ENCODE data around the gene CS. TPM values are rescaled to one million over a fixed set of nuclear protein-coding genes. Genes with fewer than 3 reads are reported as not detected.
A peak's percentile ranks its signal among the peaks of the same experiment; 100 is the strongest.

CS gene
- total and polyA plus RNA-seq, 3 donors from 2014 or later, result 63.8 to 70.2 (median 67.8) TPM

- Histone ChIP-seq H3K9me3 (no peaks in the 10 kb centered on the region), H3K36me3 (ENCODE audit: low read depth, missing control alignments) (no peaks in the 10 kb centered on the region), H3K27ac (peak overlapping the region in 1 of 2 donors; percentile 92), H3K4me1 (peaks cover 14% of the 10 kb centered on the region), H3K27me3 (no peaks in the 10 kb centered on the region), H3K4me3 (peak overlapping the region; percentile 87 to 93)
- TF ChIP-seq CTCF (IDR thresholded peaks at IDR 0.05) (no peak), POLR2A (IDR thresholded peaks at IDR 0.05) (no peak)
- no peak for DNase-seq
- 34 to 35% methylated on average over 8 of the region's 8 CpGs for WGBS, 2 donors
- intact Hi-C loops (cut with DNase I; ENCODE audit: low total_unique reads), result no loop called here
Measured at GRCh38 chr12:56257071-56257470, 43.1 kb downstream of the CS start.

GRCh38 chr12:56256326-56256960 is 43.7 kb downstream of the CS start:
- 41 to 44% methylated on average over 4 of the region's 4 CpGs for WGBS, 2 donors
- no peak for DNase-seq
- H3K4me3 ChIP-seq, result no peak overlapping the region
- H3K27me3 ChIP-seq, result no peaks in the 10 kb centered on the region
- no peak overlapping the region for H3K27ac ChIP-seq
- no peaks in the 10 kb centered on the region for H3K36me3 ChIP-seq (ENCODE audit: low read depth, missing control alignments)
- H3K9me3 ChIP-seq, result no peaks in the 10 kb centered on the region
- TF ChIP-seq POLR2A (IDR thresholded peaks at IDR 0.05) (no peak), CTCF (IDR thresholded peaks at IDR 0.05) (no peak)
- intact Hi-C loops (cut with DNase I; ENCODE audit: low total_unique reads), result no loop called here
- H3K4me1 ChIP-seq, result peaks cover 14% of the 10 kb centered on the region

GRCh38 chr12:56255671-56256070 is 44.5 kb downstream of the CS start:
- H3K36me3 ChIP-seq (ENCODE audit: low read depth, missing control alignments), result no peaks in the 10 kb centered on the region
- H3K4me1 ChIP-seq, result peaks cover 14% of the 10 kb centered on the region
- 77 to 85% methylated on average over 7 of the region's 7 CpGs for WGBS, 2 donors
- no peaks in the 10 kb centered on the region for H3K9me3 ChIP-seq
- H3K4me3 ChIP-seq, result no peak overlapping the region
- H3K27ac ChIP-seq, result no peak overlapping the region
- TF ChIP-seq POLR2A (IDR thresholded peaks at IDR 0.05), result no peak
- TF ChIP-seq CTCF (IDR thresholded peaks at IDR 0.05), result no peak
- intact Hi-C loops (cut with DNase I; ENCODE audit: low total_unique reads), result no loop called here
- no peaks in the 10 kb centered on the region for H3K27me3 ChIP-seq
- no peak for DNase-seq

GRCh38 chr12:56253091-56253490 is 47.0 kb downstream of the CS start:
- Histone ChIP-seq H3K27ac (no peak overlapping the region), H3K36me3 (ENCODE audit: low read depth, missing control alignments) (no peaks in the 10 kb centered on the region)
- 96 to 100% methylated on average over 5 to 11 of the region's 11 CpGs for WGBS, 2 donors

More at GRCh38 chr12:56253091-56253490, 47.0 kb downstream of the CS start:
- H3K27me3 ChIP-seq, result no peaks in the 10 kb centered on the region
- H3K4me3 ChIP-seq, result no peak overlapping the region
- no peak for TF ChIP-seq POLR2A (IDR thresholded peaks at IDR 0.05)
- TF ChIP-seq CTCF (IDR thresholded peaks at IDR 0.05), result no peak
- peaks cover 14% of the 10 kb centered on the region for H3K4me1 ChIP-seq
- DNase-seq, result no peak
- intact Hi-C loops (cut with DNase I; ENCODE audit: low total_unique reads), result no loop called here
- no peaks in the 10 kb centered on the region for H3K9me3 ChIP-seq

All from testis (tissue), 3 donors.